GM18858 (cell line): ENCODE results near the gene KIAA0586.
"Not testable (repeated sequence)": the region's sequence is repeated elsewhere in the genome, so short reads cannot be mapped to it uniquely, and the experiment has no call there.

Source experiments
- ATAC-seq: cut with Tn5 transposase; IDR thresholded peaks from one replicate; pipeline ENCODE4 v1.9.1; 2021; ENCODE audit not compliant: unreplicated experiment

The KIAA0586 gene

GRCh38 chr14:58543253-58543652 lies 115.7 kb downstream of the KIAA0586 start:
- ATAC-seq, result no peak

DNA sequence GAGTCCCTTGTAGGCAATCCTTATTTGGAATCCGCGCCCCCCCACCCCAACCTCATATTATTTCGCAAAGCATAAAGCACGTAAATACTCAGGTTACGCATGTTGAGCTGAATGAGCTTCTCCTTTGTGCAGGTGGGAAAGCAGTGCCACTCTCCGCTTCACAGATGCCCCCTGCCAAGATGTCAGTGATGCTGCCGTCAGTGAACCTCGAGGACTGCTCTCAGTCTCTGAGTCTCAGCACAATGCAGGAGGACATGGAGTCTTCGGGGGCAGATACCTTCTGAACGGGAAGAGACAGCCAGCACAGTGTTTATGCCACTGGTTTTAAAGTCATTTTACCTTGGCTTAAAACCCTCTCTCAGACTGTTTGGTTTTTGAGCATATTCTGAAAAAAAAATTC lies 120.1 kb downstream of the KIAA0586 start:
- ATAC-seq, result no peak

DNA sequence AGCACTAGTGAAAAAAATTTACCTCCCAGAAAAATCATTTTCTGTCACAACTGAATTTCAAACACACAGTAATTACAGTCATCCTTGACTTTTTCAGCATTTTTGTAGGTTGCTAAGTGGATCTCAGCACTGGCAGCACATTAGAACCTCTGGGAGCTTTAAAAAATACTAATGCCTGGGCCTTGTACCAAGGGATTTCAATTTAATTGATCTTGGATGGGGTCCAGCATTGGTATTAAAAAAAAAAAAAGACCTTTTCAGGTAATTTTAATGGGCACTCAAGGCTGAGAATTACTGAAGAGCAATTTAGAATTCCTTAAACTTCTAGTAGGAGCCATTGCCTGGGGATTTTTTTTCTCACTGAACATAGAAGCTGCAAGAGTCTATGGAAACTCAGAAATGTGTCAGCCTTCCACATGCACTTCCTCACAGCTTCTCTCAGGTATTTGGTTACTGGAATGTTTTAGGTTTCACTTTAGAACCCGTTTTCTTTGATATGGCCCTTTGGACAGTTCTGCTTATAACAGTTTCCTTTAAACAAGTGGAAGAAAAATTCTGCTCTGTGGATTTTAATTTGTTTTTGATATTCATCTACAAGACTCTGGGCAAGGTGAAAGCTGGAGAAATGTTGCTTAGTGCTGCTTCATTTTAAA lies 121.7 kb downstream of the KIAA0586 start:
- ATAC-seq, result no peak

- ATAC-seq, result no peak
These were observed 126.4 kb downstream of the KIAA0586 start for GRCh38 chr14:58553959-58554358.

- no peak for ATAC-seq
These were observed 128.1 kb downstream of the KIAA0586 start for GRCh38 chr14:58555647-58556046.

GRCh38 chr14:58557242-58557641 lies 129.7 kb downstream of the KIAA0586 start:
- no peak for ATAC-seq

- ATAC-seq, result no peak
These were observed 132.7 kb downstream of the KIAA0586 start for GRCh38 chr14:58560208-58560607.

DNA sequence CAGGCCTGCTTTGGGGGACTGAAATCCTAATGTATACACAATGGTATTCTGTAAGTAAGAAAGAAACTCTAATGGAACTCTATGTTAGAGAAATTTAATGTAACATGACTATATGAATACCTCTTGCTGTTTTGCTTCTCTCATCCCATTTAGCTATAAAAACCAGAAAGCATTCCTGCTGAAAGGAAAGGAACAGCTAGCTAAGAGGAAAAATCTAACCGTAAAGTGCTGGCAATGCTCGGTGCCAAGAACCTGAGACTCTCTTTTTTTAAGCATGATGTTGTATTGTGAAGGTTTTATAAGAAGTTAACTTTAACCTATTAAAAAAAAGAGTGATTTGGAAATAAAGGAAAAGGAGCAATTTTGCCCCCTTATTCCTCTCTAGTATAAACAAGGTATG lies 134.6 kb downstream of the KIAA0586 start:
- no peak for ATAC-seq

DNA sequence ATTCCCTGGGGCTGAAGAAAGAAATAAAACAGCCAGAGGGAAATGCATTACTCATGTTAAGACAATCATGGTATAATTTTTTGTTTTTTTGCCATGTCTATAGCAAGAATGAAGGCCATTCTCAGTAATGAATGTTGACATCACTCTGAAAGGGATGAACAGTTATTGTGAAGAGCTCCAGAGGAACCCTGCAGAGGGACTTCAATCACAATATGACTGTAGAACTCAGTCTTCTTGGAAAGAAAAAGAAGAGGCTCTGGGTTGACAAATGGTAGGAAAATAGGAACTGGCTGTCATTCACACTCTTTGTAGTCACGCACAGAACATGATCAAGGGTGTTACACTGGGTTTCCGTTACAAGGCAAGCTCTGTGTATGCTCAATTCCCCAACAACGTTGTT lies 136.5 kb downstream of the KIAA0586 start:
- ATAC-seq, result no peak

- no peak for ATAC-seq
These were observed 138.3 kb downstream of the KIAA0586 start for GRCh38 chr14:58565832-58566231.

- no peak for ATAC-seq
These were observed 139.5 kb downstream of the KIAA0586 start for GRCh38 chr14:58566979-58567378.

GRCh38 chr14:58568322-58568721 lies 140.8 kb downstream of the KIAA0586 start:
- ATAC-seq, result no peak

- no peak for ATAC-seq
These were observed 143.7 kb downstream of the KIAA0586 start for GRCh38 chr14:58571256-58571655.

DNA sequence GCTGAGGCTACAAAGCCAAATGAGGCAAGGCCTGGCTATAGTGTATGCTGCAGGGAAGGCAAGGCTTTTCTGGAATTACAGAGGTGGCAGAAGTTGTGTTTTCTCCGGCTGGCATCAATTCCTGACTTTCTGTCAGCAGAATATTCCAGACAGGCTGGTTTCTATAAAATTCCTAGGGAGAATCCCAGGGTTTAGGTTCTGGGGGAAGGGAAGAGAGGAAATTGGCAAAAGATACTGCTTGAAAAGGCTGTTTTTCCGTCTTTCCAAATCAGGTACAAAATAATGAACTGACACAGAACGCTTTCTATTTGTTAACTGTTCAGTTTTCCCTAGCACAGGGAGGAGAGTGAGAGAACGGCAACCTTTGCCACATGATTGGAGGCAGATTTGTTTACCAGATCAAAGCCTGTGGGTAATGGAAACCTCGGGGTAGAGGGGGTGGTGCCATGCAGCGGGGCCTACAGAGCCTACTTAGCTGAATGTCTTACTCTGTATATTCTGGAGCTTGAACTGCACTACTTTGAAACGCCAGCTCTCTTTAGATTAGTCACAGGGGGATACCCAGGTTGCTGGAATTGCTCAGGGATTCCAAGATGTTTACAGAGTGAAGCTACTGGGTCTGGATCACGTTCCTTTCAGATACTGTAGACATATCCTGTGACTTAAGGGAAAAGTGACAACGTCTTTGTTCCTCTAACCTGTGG lies 144.4 kb downstream of the KIAA0586 start:
- no peak for ATAC-seq

- ATAC-seq, result no peak
These were observed 144.9 kb downstream of the KIAA0586 start for GRCh38 chr14:58572473-58572853.

DNA sequence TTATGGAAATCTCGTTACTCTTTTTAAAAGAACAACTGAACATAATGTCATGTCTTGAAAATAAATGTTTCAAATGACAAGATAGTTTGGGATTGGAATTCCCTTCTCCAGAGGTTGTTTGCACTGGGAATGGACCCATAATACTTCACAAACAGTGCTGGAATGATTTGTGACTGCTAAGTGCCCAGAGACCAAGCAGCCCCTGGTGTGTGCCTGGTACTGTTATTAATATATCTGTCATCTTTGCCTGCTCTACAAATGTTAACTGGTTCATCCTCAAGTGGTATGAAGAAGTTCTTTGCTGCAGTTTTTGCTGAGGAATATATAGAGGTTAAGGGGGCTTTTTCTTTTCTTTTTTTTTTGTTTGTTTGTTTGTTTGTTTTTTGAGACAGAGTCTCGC lies 145.3 kb downstream of the KIAA0586 start:
- no peak for ATAC-seq

DNA sequence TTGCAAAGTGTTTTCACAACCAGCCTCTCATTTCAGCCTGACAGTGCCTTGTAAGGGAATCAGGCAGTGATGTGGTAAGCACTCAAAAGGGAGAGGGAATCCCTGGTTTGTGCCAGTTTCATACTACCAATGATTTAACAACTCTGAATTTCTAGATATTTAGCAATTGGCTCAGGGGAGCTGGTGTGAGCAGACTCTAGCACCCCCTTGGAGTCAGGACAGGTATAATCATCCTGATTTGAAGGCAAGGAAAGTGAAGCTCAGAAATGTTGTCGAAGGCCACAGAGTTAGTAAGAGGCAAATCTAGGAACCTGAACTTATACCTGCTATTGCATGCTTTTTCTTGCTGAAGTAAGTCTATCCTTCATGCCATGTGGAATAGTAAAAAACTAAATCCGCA lies 147.1 kb downstream of the KIAA0586 start:
- ATAC-seq, result no peak

DNA sequence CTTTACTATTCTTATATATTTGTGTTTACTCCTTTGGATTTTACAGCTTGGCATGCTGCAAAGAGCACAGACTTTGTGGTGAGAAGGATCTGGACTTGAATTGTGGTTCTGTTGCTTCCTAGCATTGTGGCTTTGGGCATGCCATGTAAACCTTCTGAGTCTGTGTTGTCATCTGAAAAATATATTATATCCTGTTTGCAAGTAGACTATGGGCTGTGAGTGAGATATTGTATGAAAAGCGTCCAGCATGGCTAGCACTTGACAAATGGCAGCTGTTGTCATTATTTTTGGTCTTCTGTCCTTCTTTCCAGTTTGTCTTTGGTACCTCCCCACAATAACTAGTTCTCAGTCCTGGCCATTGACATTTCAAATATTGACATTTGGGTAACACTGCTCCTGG lies 148.4 kb downstream of the KIAA0586 start:
- ATAC-seq, result no peak

- ATAC-seq, result not testable (repeated sequence)
These were observed 152.5 kb downstream of the KIAA0586 start for GRCh38 chr14:58580035-58580434.

DNA sequence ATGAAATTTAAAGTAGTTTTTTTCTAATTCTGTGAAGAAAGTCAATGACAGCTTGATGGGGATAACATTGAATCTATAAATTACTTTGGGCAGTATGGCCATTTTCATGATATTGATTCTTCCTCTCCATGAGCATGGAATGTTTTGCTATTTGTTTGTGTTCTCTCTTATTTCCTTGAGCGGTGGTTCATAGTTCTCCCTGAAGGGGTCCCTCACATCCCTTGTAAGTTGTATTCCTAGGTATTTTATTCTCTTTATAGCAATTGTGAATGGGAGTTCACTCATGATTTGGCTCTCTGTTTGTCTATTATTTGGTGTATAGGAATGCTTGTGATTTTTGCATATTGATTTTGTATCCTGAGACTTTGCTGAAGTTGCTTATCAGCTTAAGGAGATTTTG lies 153.9 kb downstream of the KIAA0586 start:
- ATAC-seq, result not testable (repeated sequence)

- ATAC-seq, result no peak
These were observed 156.9 kb downstream of the KIAA0586 start for GRCh38 chr14:58584383-58584782.

DNA sequence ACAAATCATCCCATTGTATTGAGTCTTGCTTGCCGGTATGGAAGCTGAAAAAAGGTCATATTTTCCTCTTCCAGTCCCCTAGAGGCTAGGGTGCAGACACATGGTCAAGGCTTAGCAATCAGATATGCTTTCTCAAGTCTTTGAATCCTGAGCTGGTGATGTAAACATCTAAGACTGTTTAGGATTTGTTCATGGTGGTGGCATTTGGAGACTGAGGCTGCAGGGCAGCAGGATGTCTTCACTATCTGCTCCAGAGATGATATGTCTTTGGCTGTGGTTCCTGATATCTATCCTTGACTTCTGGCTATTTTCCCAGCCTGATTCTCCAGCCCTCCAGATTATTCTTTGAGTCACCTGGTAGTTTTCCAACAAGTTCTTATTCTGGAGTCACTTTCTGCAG lies 159.8 kb downstream of the KIAA0586 start:
- ATAC-seq, result no peak

- ATAC-seq, result not testable (repeated sequence)
These were observed 160.8 kb downstream of the KIAA0586 start for GRCh38 chr14:58588321-58588720.
